ENCODE measurements around the gene STARD7.

The STARD7 gene

GRCh38 chr2:96208143-96209010 lies at the start of gene STARD7:
TSS of gene STARD7 (minus strand) at chr2:96208827. CDS start at chr2:96208434, 393 bp downstream.
- peak within 1 kb of the TSS; percentile 91 for H3K4me3 ChIP-seq (ENCODE audit: low read depth, low read length)
- no peaks in the 10 kb centered on the region for H3K9me3 ChIP-seq (ENCODE audit: control insufficient read depth, insufficient read depth, low read depth, low read length)
- H3K27ac ChIP-seq (ENCODE audit: extremely low read depth, low read depth, low read length) = peak within 1 kb of the TSS; percentile 98
- ChIA-PET POLR2A (interaction anchor here (0.5 to 2.2 kb wide), 20 partner anchors 9 to 865 kb away, joined by 3 to 30 read pairs (median 4); partner anchors contain the start of genes CIAO1, KANSL3, NCAPH and TMEM127), CTCF (interaction anchor here (0.6 to 1.5 kb wide), 7 partner anchors 20 to 598 kb away, joined by 3 to 5 read pairs (median 4); no protein-coding TSS in a partner anchor)
- H3K36me3 ChIP-seq (ENCODE audit: control insufficient read depth in 2 of 2, insufficient read depth in 1 of 2, low read length in 2 of 2) = peaks cover 0 to 4% of the 10 kb centered on the region in 2 experiments; a peak in 2 of 3 replicates
- peaks cover 22% of the 10 kb centered on the region; the same call in 1 of the 2 replicates for H3K4me1 ChIP-seq (ENCODE audit: control insufficient read depth, insufficient read depth, low read length)
- TF ChIP-seq ZNF140 (tag by site-specific recombination; IDR thresholded peaks at IDR 0.05) = no peak
- TF ChIP-seq ZEB2 (tag by site-specific recombination; IDR thresholded peaks at IDR 0.05) = 0 out of 2 replicates have a peak, but pooled peaks have one; percentile 93
- TF ChIP-seq ZSCAN30 (tag by site-specific recombination; IDR thresholded peaks at IDR 0.05) = peak; percentile 78; the same call in 1 of the 2 replicates
- TF ChIP-seq SETDB1 (IDR thresholded peaks at IDR 0.05; ENCODE audit: insufficient read length, low read length) = no peak
- no peak for TF ChIP-seq KLF8 (tag by site-specific recombination; IDR thresholded peaks at IDR 0.05)
- TF ChIP-seq ZNF114 (tag by site-specific recombination; IDR thresholded peaks at IDR 0.05) = no peak
- TF ChIP-seq ZBTB20 (tag by site-specific recombination; IDR thresholded peaks at IDR 0.05) = peak; percentile 80
- no peak for TF ChIP-seq ZNF302 (tag by site-specific recombination; IDR thresholded peaks at IDR 0.05; ENCODE audit: low read depth)
- TF ChIP-seq ZNF610 (tag by site-specific recombination; IDR thresholded peaks at IDR 0.05; ENCODE audit: borderline replicate concordance) = peak; percentile 53
- TF ChIP-seq ZFP41 (tag by site-specific recombination; IDR thresholded peaks at IDR 0.05; ENCODE audit: borderline replicate concordance) = no peak
- no peak for TF ChIP-seq IKZF3 (tag by site-specific recombination; IDR thresholded peaks at IDR 0.05)
- TF ChIP-seq ZNF132 (tag by site-specific recombination; IDR thresholded peaks at IDR 0.05; ENCODE audit: borderline replicate concordance) = no peak
- TF ChIP-seq ZBTB48 (tag by site-specific recombination; IDR thresholded peaks at IDR 0.05) = 0 out of 2 replicates have a peak, but pooled peaks have one; percentile 34
- no peak for TF ChIP-seq ZNF292 (tag by site-specific recombination; IDR thresholded peaks at IDR 0.05; ENCODE audit: borderline replicate concordance, low read depth)
- TF ChIP-seq PBX3 (CRISPR knock-in tag; IDR thresholded peaks at IDR 0.05) = peak; percentile 95
- TF ChIP-seq ZNF2 (tag by site-specific recombination; IDR thresholded peaks at IDR 0.05) = peak; percentile 64
- peak; percentile 50; the same call in 1 of the 2 replicates for TF ChIP-seq ZNF639 (tag by site-specific recombination; IDR thresholded peaks at IDR 0.05)
- TF ChIP-seq ZNF157 (tag by site-specific recombination; IDR thresholded peaks at IDR 0.05) = no peak
- peak; percentile 71; the same call in 1 of the 2 replicates for TF ChIP-seq KLF16 (tag by site-specific recombination; IDR thresholded peaks at IDR 0.05)
- peak; percentile 70 for TF ChIP-seq KLF17 (tag by site-specific recombination; IDR thresholded peaks at IDR 0.05)
- TF ChIP-seq ZNF280C (tag by site-specific recombination; IDR thresholded peaks at IDR 0.05) = no peak
- TF ChIP-seq ZBTB10 (tag by site-specific recombination; IDR thresholded peaks at IDR 0.05) = 0 out of 2 replicates have a peak, but pooled peaks have one; percentile 51
- TF ChIP-seq ZNF362 (tag by site-specific recombination; IDR thresholded peaks at IDR 0.05) = peak; percentile 94
- TF ChIP-seq ZNF501 (tag by site-specific recombination; IDR thresholded peaks at IDR 0.05) = peak; percentile 92
- TF ChIP-seq ZNF48 (tag by site-specific recombination; IDR thresholded peaks at IDR 0.05) = no peak
- TF ChIP-seq ZXDB (tag by site-specific recombination; IDR thresholded peaks at IDR 0.05) = peak; percentile 91

Data from HEK293 (cell line).